GM18519 (cell line): ENCODE measurements around the gene ADH6.
"Not testable (repeated sequence)": the region's sequence is repeated elsewhere in the genome, so short reads cannot be mapped to it uniquely, and the experiment has no call there.

Experiments used
- ATAC-seq: cut with Tn5 transposase; IDR thresholded peaks from one replicate; pipeline ENCODE4 v1.9.1; 2021; ENCODE audit warnings: mild to moderate bottlenecking, moderate library complexity; ENCODE audit not compliant: unreplicated experiment, low FRiP score

ADH6 gene

GRCh38 chr4:99200138-99200537 is 18.9 kb downstream of the ADH6 start:
- ATAC-seq: no peak

GRCh38 chr4:99190336-99190735 is 28.7 kb downstream of the ADH6 start:
- no peak for ATAC-seq

GRCh38 chr4:99189900-99190299 is 29.1 kb downstream of the ADH6 start:
- ATAC-seq: not testable (repeated sequence)

DNA sequence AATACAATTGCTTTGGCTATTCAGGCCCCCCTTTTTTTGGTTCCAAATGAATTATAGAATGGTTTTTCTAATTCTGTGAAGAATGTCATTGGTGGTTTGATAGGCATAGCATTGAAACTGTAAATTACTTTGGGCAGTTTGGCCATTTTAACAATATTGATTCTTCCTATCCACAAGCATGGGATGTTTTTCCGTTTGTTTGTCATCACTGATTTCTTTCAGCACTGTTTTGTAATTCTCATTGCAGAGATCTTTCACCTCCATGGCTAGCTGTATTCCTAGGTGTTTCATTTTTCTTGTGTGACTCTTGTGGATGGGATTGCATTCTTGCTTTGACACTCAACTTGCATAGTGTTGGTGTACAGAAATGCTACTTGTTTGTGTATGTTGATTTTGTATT is 33.0 kb downstream of the ADH6 start:
- ATAC-seq: no peak

DNA sequence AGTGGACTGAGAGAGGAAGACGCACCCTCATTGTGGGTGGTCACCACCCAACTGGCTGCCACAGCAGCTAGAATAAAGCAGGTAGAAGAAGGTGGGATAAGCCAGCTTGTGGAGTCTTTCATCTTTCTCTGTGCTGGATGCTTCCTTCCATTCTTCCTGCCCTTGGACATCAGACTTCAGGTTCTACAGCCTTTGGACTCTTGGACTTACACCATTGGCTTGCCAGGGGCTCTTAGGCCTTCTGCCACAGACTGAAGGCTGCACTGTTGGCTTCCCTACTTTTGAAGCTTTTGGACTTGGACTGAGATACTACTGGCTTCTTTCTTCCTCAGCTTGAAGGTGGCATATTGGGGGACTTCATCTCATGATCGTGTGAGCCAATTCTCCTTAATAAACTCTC is 33.5 kb downstream of the ADH6 start:
- no peak for ATAC-seq

- no peak for ATAC-seq
Observed at GRCh38 chr4:99180382-99181070, 38.5 kb downstream of the ADH6 start.

- ATAC-seq: no peak
Observed at GRCh38 chr4:99179626-99180025, 39.4 kb downstream of the ADH6 start.

DNA sequence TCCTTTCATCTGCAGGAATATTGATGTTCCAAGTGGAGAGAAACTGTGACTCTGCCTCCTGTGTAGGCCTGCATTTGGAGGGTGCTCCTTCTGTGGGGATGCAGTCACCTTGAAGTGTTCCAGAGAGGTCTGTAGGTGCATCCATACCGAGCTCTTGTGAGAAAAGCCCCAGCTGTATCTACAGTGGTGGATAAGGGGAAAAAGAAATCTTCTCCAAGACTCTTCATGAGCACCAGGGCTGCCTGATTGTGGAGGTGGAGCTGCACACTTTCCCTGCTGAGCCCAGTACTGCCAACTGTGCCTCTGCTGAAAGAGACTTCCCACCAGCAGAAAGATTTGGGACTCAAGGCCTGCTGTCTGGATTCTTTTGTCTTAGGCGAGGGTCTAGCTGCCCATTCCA is 39.9 kb downstream of the ADH6 start:
- no peak for ATAC-seq

DNA sequence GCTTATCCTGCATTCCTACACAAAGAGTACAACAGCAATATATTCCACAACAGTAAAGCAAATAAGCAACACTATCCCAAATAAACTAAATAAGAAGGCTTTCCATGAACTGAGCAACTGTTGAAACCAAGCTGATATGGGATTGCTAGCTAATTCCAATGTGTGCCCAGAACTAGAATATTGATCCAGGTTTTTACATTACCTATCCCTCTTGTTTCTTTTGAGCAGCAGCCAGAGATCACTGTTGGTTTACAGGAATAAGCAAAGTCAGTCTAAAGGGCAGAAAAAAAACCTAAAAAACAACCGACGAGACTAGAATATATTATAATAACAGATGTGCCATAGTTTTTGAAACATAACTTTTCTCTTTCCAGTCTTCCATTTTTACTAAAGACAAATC is 52.5 kb downstream of the ADH6 start:
- no peak for ATAC-seq

- no peak for ATAC-seq
Observed at GRCh38 chr4:99165978-99166377, 53.1 kb downstream of the ADH6 start.

- ATAC-seq: no peak
Observed at GRCh38 chr4:99161373-99162099, 57.5 kb downstream of the ADH6 start.

- no peak for ATAC-seq
Observed at GRCh38 chr4:99159699-99160098, 59.3 kb downstream of the ADH6 start.

DNA sequence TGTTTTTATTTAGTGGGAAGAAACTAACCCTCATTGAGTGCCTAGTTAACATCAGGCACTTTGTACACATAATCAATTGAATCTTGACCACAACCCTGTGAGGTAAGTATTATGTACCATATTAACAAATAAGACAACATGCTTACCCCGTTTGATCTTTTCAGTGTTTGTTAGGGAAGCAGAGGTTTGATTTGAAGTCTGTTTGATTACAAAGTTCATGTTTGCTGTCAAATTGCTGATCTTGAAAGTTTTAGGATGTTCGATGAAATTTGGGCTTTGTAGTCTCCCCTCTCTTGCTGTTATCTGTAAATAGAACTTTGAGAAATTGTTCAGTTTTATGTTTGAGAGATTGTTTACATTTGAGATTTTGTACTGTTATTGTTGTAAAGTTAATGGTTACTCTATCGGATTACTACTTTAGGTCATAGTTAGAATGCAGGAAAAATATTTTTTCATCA is 61.5 kb downstream of the ADH6 start:
- ATAC-seq: no peak

DNA sequence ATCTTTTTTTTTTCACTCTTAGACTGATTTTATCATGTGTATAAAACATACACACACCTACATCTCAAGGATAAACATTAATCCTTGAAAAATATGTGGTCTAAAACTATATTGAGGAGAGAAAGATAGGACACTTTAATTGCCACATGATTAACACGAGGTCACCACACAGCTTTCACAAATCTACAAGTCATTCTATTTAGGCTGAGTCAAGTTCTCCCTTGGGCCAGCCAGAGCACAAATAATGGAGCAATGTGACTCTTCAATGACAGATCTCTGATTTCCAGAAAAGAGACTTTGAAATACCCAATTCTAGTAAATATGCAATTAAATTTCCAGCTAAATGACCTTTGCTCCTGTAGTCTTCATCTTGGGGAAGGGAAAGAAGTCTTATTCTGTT is 62.1 kb downstream of the ADH6 start:
- ATAC-seq: no peak

DNA sequence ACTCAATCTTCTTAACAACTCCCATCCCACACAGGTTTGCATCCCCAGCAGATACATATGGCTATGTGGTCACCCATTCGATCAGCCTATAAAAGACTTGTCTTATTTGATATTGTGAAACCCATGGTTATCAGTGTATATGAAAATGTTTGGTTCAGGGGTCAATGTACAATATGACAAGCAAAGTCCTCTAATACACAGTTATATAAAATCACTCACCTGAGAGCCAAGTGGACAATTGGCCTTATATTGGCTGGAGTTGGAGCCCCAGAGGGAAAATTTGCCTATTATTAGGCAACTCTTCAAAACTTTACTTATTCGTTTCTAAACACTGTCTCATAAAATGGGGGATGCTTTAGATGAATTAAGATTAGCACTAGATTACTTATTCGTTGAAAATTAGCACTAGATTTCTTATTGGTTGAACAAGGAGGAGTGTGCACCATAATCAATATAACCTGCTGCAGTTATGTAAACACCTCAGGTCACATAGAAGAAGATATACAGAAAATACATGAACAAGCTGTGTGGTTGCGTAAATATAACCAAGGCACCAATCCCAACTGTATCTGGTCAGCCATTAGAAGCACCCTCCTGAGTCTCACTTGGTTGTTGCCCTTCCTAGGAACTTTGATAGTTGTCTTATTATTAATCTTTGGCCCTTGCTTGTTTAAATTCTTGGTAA is 64.2 kb downstream of the ADH6 start:
- ATAC-seq: no peak
